Keratinocyte (primary cell): ENCODE measurements around the gene LIN7A. TPM values are rescaled to one million over a fixed set of nuclear protein-coding genes. Genes with fewer than 3 reads are reported as not detected.

Experiments used
- DNase-seq: peaks from one replicate; pipeline ENCODE4 v3.0.0-alpha.2; 2011; ENCODE audit warnings: low read depth, missing footprints, low spot score
- FAIRE-seq: peaks from 2 replicates; lab custom pipeline; 2011; peaks lifted over from hg19 to GRCh38; lab: Jason Lieb, UNC
- H2AFZ ChIP-seq: 2 replicates; pipeline ENCODE4 v1.6.0; 2012; ENCODE audit warnings: low read length, control low read depth, inconsistent platforms; ENCODE audit not compliant: control insufficient read depth
- H3K27ac ChIP-seq: 2 replicates; pipeline ENCODE4 v1.5.1; 2011; ENCODE audit warnings: low read length; ENCODE audit not compliant: control insufficient read depth, insufficient read depth
- H3K27me3 ChIP-seq: 3 replicates; pipeline ENCODE4 v1.6.0; 2011; ENCODE audit warnings: low read length; ENCODE audit not compliant: control insufficient read depth, insufficient read depth; ENCODE audit errors: extremely low read depth
- H3K36me3 ChIP-seq, 2 experiments: 2 replicates in 1 of 2; 3 replicates in 1 of 2; pipeline ENCODE4 v1.5.1; 2011; ENCODE audit warnings: low read length in 2 of 2, mild to moderate bottlenecking in 1 of 2; ENCODE audit not compliant: control insufficient read depth in 2 of 2, insufficient read depth in 2 of 2; ENCODE audit errors: extremely low read depth in 1 of 2
- H3K4me1 ChIP-seq: 3 replicates; pipeline ENCODE4 v1.5.1; 2011; ENCODE audit warnings: low read length; ENCODE audit not compliant: control insufficient read depth, insufficient read depth; ENCODE audit errors: extremely low read depth
- H3K4me2 ChIP-seq: 3 replicates; pipeline ENCODE4 v1.6.0; 2011; ENCODE audit warnings: low read depth, low read length; ENCODE audit not compliant: control insufficient read depth, insufficient read depth; ENCODE audit errors: extremely low read depth
- H3K4me3 ChIP-seq, 3 experiments: fragments of 200-600 bp in 1 of 3; sonication (generic) in 1 of 3; 2 replicates in 2 of 3; 3 replicates in 1 of 3; pipeline ENCODE4 v1.5.1; 2011 to 2016; ENCODE audit warnings: low read length in 3 of 3, mild to moderate bottlenecking in 3 of 3, control low read depth in 2 of 3, inconsistent platforms in 1 of 3, low read depth in 1 of 3, mixed read lengths in 1 of 3, mixed run types in 1 of 3, moderate library complexity in 1 of 3; ENCODE audit not compliant: control insufficient read depth in 2 of 3, insufficient read depth in 2 of 3; ENCODE audit errors: extremely low read depth in 1 of 3
- H3K79me2 ChIP-seq: 2 replicates; pipeline ENCODE4 v1.6.0; 2012; ENCODE audit warnings: low read length; ENCODE audit not compliant: control insufficient read depth, insufficient read depth
- H3K9ac ChIP-seq: 3 replicates; pipeline ENCODE4 v1.6.0; 2011; ENCODE audit warnings: low read length; ENCODE audit not compliant: control insufficient read depth, insufficient read depth; ENCODE audit errors: extremely low read depth
- H3K9me1 ChIP-seq: 3 replicates; pipeline ENCODE4 v1.6.0; 2011; ENCODE audit warnings: low read length; ENCODE audit not compliant: control insufficient read depth, insufficient read depth; ENCODE audit errors: extremely low read depth
- H3K9me3 ChIP-seq: 2 replicates; pipeline ENCODE4 v1.5.1; 2012; ENCODE audit warnings: low read depth, low read length; ENCODE audit not compliant: control insufficient read depth
- H4K20me1 ChIP-seq: 3 replicates; pipeline ENCODE4 v1.6.0; 2011; ENCODE audit warnings: low read length; ENCODE audit not compliant: control insufficient read depth, insufficient read depth; ENCODE audit errors: extremely low read depth
- EZH2 ChIP-seq: IDR thresholded peaks from one replicate; pipeline ENCODE4 v1.6.1; 2012; ENCODE audit warnings: inconsistent platforms, mild to moderate bottlenecking, low read length, moderate library complexity
- dilution Hi-C: fragments of 300-500 bp; cut with MboI; formaldehyde crosslinking; loops from one replicate; pipeline ENCODE4 v1.7.0; 2020; ENCODE audit warnings: low sequenced_read_pairs; ENCODE audit not compliant: extremely low pct_ligation_motif_present
- polyA plus RNA-seq, 5 experiments: library from polyadenylated mRNA; depleted of rRNA in 3 of 5; stranded (reverse) in 3 of 5; stranded (forward) in 1 of 5; unstranded in 1 of 5; fragments of >200 nt; gene quantifications; 1 replicate in 1 of 5; 2 replicates in 3 of 5; 3 replicates in 1 of 5; pipeline versions ENCODE4 v1.2.1 to v1.2.3, GENCODE V29; 2011 to 2012; ENCODE audit warnings: missing spikeins in 2 of 5, low read depth in 1 of 5, low replicate concordance in 1 of 5
- TF ChIP-seq, protein P1 (sequence below), 3 experiments: IDR thresholded peaks in 1 of 3; conservative IDR thresholded peaks in 1 of 3; optimal IDR thresholded peaks in 1 of 3; 2 replicates in 2 of 3; 3 replicates in 1 of 3; pipeline versions ENCODE3 to v1.5.1; 2011; ENCODE audit warnings: low read length in 3 of 3, mild to moderate bottlenecking in 3 of 3, moderate library complexity in 2 of 3, control low read depth in 1 of 3, inconsistent platforms in 1 of 3; ENCODE audit not compliant: insufficient read depth in 2 of 3; ENCODE audit errors: extremely low read depth in 1 of 3

The LIN7A gene
- polyA plus RNA-seq, 1 donor (not counting 4 experiments of a cell fraction or from before 2014, with no cell fraction given): not detected

DNA sequence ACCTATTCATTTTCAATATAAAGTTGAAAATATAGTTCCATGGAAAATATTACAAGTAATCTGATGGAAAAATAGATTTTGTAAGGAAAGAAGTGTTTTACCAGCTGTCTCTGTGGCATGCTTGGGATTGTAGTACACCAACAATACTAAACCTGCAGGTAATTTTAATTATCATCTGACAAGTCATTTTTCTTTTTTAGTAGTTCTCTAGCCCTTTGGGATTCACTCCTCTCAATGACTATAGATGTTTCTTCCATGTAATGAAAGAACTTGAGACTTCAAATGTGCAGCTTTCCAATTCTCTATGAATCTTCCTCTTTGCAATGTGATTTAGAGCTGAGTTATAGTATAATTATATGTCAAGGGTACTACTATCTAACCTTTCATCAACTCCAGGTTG, 14.7 kb upstream of the LIN7A start:
- Histone ChIP-seq H3K9me3 (no peaks in the 10 kb centered on the region), H3K4me3 (no peak overlapping the region), H3K9me1 (no peaks in the 10 kb centered on the region), H4K20me1 (no peaks in the 10 kb centered on the region), H3K79me2 (no peaks in the 10 kb centered on the region), H3K27me3 (no peaks in the 10 kb centered on the region), H3K4me1 (no peaks in the 10 kb centered on the region), H3K4me2 (no peak overlapping the region), H3K27ac (no peak overlapping the region), H3K36me3 (no peaks in the 10 kb centered on the region), H2AFZ (no peak overlapping the region), H3K9ac (no peak overlapping the region)
- dilution Hi-C loops: no loop called here
- FAIRE-seq (no peak), DNase-seq (no peak)
- TF ChIP-seq, protein P1, sequence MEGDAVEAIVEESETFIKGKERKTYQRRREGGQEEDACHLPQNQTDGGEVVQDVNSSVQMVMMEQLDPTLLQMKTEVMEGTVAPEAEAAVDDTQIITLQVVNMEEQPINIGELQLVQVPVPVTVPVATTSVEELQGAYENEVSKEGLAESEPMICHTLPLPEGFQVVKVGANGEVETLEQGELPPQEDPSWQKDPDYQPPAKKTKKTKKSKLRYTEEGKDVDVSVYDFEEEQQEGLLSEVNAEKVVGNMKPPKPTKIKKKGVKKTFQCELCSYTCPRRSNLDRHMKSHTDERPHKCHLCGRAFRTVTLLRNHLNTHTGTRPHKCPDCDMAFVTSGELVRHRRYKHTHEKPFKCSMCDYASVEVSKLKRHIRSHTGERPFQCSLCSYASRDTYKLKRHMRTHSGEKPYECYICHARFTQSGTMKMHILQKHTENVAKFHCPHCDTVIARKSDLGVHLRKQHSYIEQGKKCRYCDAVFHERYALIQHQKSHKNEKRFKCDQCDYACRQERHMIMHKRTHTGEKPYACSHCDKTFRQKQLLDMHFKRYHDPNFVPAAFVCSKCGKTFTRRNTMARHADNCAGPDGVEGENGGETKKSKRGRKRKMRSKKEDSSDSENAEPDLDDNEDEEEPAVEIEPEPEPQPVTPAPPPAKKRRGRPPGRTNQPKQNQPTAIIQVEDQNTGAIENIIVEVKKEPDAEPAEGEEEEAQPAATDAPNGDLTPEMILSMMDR (optimal IDR thresholded peaks at IDR 0.05 in 1 of 3, IDR thresholded peaks at IDR 0.05 in 1 of 3, conservative IDR thresholded peaks at IDR 0.05 in 1 of 3; ENCODE audit: extremely low read depth in 1 of 3, insufficient read depth in 2 of 3, low read length in 3 of 3): no peak
- no peak for TF ChIP-seq EZH2

DNA sequence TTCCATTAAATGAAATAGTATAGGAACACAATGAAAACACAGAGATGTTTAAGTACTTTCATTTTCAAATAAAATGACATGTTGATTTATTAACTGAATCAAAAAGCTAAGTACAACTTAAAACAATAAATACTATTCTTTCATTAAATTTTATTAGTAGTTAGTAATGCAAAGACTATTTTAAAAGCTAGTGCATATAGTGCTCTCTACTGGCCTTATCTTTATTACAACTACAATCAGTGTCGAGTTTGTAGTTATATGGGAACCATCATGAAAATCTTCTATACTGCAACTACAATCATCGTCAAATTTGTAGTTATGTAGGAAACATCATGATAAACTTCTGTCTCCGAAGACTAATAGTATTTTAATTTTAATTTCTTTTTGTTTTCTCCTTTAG, 8.9 kb upstream of the LIN7A start:
- H2AFZ ChIP-seq: no peak overlapping the region
- dilution Hi-C loops: no loop called here
- no peaks in the 10 kb centered on the region for H3K4me1 ChIP-seq
- DNase-seq (no peak), FAIRE-seq (no peak)
- H3K36me3 ChIP-seq: no peaks in the 10 kb centered on the region
- H3K27me3 ChIP-seq: no peaks in the 10 kb centered on the region
- no peak overlapping the region for H3K4me3 ChIP-seq
- no peaks in the 10 kb centered on the region for H3K9me1 ChIP-seq
- H3K79me2 ChIP-seq: no peaks in the 10 kb centered on the region
- TF ChIP-seq EZH2: no peak
- TF ChIP-seq, protein P1 (optimal IDR thresholded peaks at IDR 0.05 in 1 of 3, IDR thresholded peaks at IDR 0.05 in 1 of 3, conservative IDR thresholded peaks at IDR 0.05 in 1 of 3; ENCODE audit: extremely low read depth in 1 of 3, insufficient read depth in 2 of 3, low read length in 3 of 3): no peak
- no peak overlapping the region for H3K4me2 ChIP-seq
- H4K20me1 ChIP-seq: no peaks in the 10 kb centered on the region
- H3K9ac ChIP-seq: no peak overlapping the region
- no peak overlapping the region for H3K27ac ChIP-seq
- no peaks in the 10 kb centered on the region for H3K9me3 ChIP-seq
